Ovary (tissue), 3 donors: ENCODE results near the gene KRT24.

ENCODE experiments used
- EP300 ChIP-seq: sonication (generic); formaldehyde crosslinking; IDR thresholded peaks from one replicate; pipeline ENCODE4 v1.6.1; 2017; ENCODE audit warnings: antibody characterized with exemption
- POLR2A ChIP-seq: fragments of 450-650 bp; IDR thresholded peaks from one replicate; pipeline ENCODE4 v1.6.1; 2017; ENCODE audit warnings: antibody characterized with exemption, mild to moderate bottlenecking, moderate library complexity
- TF ChIP-seq, protein P1 (sequence below), 3 donors: fragments of 450-650 bp in 2 of 3; fragments of 200-600 bp in 1 of 3; IDR thresholded peaks; one replicate each; pipeline versions ENCODE4 v1.5.1 to v1.8.0; 2016 to 2022; ENCODE audit warnings: antibody characterized with exemption in 3 of 3, mild to moderate bottlenecking in 1 of 3
- donor health status: DM: no; HTN: no; CAD: no.

DNA sequence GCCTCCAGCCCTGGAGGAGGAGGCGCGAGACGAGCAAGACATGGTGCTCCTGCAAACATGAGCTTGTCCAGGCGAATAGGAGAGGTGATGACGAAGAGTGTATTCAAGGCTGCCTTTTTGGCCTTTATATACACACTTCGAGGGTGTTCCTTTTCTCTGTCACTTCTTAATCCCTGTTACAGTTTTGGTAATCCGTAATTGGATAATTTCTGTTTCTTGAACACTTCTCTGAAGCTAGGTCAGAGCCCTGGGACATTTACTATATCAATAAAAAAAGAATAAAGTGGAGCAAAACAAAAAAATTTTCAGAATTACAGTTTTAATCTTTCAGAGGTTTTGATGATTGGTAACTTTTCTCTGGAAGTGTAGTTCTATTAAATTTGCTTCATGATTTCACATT, at the start of gene KRT24:
- TF ChIP-seq, protein P1, sequence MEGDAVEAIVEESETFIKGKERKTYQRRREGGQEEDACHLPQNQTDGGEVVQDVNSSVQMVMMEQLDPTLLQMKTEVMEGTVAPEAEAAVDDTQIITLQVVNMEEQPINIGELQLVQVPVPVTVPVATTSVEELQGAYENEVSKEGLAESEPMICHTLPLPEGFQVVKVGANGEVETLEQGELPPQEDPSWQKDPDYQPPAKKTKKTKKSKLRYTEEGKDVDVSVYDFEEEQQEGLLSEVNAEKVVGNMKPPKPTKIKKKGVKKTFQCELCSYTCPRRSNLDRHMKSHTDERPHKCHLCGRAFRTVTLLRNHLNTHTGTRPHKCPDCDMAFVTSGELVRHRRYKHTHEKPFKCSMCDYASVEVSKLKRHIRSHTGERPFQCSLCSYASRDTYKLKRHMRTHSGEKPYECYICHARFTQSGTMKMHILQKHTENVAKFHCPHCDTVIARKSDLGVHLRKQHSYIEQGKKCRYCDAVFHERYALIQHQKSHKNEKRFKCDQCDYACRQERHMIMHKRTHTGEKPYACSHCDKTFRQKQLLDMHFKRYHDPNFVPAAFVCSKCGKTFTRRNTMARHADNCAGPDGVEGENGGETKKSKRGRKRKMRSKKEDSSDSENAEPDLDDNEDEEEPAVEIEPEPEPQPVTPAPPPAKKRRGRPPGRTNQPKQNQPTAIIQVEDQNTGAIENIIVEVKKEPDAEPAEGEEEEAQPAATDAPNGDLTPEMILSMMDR (IDR thresholded peaks at IDR 0.05), result no peak
- TF ChIP-seq EP300, result no peak
- no peak for TF ChIP-seq POLR2A
